GM03348 (cell line): ENCODE results near the gene DEPDC1.

ENCODE experiments used
- DNase-seq: peaks from one replicate; pipeline ENCODE4 v3.0.0; 2012; ENCODE audit warnings: low spot score

Gene DEPDC1

DNA sequence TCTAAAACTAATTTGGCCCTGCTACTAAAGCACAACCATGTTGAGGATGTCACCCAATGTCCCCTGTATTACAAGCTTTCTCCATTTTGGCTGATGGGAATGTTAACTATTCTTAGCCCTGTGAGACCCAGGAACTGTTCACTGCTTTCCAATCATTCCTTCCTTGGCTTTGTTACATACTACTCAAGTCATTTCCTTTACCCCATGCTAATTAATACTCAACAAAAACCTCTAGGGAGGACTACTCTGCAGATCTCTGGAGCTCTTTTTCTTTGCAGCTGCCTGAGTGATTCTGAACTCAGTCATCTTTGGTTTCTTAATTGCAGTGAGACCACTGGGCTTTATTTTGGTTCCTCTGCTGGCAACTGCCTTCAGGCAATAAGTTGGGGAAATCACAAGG lies 23.8 kb downstream of the DEPDC1 start:
- DNase-seq, result no peak

DNA sequence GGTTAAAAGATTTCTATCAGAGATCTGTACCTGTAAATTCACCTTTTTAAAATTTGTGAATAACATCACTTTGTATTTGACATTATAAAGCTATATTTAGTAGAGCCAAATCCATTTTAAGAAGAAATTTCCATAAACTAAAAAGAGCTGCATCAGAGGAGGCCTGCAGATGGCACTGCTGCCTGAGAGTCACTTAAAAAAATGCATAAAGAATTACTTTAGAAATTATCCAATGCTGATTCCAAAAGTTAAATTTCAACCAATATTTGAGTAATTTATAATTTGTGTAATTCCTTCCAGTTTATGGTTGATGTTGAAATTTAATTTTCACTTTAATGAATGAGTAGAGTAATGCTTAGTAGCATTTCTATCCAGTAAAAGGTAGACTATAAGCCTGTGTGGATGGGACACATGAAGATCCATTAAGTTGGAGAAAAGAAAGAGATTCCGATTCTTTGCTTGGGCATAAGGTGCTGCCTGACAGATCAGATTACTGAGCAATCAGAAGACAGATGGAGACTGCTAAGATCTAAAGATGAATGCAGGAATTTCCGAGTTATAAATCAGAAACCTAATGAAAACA lies 26.4 kb downstream of the DEPDC1 start:
- peak; percentile 54 for DNase-seq

GRCh38 chr1:68464891-68465290 lies 32.0 kb downstream of the DEPDC1 start:
- DNase-seq, result no peak

- no peak for DNase-seq
Observed at GRCh38 chr1:68460935-68461334, 35.9 kb downstream of the DEPDC1 start.

DNA sequence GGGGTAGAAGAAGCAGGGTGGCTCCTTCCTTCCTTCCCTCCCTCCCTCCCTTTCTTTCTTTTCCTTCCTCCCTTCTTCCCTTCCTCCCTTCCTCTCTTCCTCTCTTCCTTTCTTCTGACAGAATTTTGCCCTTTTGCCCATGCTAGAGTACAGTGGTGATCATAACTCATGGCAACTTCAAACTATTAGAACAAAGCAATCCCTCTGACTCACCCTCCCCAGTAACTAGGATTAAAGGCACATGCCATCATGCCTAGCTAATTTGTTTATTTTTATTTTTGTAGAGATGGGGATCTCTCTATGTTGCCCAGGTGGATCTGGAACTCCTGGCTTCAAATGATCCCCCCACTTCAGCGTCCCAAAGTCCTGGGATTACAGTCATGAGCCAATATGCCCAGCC lies 37.1 kb downstream of the DEPDC1 start:
- no peak for DNase-seq

- no peak for DNase-seq
Observed at GRCh38 chr1:68459091-68459490, 37.8 kb downstream of the DEPDC1 start.

GRCh38 chr1:68456202-68456601 lies 40.7 kb downstream of the DEPDC1 start:
- DNase-seq, result no peak

GRCh38 chr1:68454534-68454933 lies 42.3 kb downstream of the DEPDC1 start:
- no peak for DNase-seq

DNA sequence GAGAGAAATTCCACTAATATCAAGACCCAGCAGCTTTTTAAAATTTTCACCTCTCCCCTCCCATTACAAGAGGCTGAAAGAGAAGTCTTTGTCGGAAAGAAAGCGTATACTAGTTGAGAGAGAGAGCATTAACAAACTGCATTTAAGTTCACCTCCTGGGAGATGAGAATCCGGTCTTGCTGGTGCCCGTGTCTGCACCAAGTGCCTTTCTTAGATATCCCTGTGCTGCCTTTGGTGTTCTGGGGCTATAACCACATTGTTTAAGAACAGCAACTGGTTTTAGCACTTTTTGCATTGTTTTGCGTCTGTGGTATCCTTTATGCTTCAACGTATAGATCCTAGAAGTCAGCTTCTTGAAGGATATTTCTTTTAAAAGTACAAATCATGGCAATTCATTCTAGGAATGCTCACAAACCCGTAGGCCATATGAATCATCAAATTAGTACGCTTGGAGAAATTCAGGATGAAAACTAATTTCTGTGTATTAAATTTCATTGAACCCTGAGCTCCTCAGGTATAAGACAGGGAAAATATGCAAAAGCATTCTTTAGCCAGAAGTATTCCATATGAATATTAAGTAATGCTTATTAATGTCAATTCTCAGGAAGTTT lies 43.7 kb downstream of the DEPDC1 start:
- no peak for DNase-seq

- no peak for DNase-seq
Observed at GRCh38 chr1:68449901-68450300, 47.0 kb downstream of the DEPDC1 start, which contains the start of gene RPE65. Gene RPE65 (minus strand): TSS chr1:68449954. CDS start chr1:68449905, 49 bp downstream.

- DNase-seq, result no peak
Observed at GRCh38 chr1:68448365-68448764, 48.5 kb downstream of the DEPDC1 start.

DNA sequence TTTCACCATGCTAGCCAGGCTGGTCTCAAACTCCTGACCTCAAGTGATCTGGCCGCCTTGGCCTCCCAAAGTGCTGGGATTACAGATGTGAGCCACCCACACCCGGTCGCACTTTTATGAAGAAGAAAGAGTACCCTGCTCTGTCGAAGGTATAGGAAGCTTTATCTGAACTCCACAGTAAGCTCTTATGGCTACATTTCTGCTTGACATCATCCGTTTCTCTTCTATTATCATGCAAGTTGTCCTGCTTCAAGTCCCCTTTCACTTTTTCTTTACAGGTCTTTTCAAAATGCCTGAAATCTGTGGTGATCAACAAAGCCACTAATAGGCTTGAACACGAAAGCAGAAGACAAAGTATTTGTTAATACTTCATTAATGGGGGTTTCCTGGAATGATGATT lies 51.2 kb downstream of the DEPDC1 start:
- no peak for DNase-seq

GRCh38 chr1:68442822-68443556 lies 53.9 kb downstream of the DEPDC1 start:
- DNase-seq, result peak; percentile 59

DNA sequence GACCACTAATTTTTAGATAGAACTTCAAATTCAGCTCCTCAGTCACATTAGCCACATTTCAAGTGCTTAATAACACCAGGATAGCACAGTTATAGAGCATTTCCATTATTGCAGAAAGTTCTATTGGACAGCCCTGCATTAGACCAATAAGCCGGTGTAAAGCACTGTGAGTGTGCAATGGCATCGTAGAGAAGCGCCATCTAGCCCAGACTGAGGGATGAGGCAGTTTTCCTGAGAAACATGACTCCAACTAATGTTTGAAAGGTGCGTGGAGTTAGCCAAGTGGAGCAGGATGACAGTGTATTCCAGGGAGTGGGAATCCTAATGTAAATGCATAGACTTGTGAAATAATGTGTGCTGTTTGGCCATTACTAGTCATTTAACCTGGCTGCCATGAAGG lies 54.9 kb downstream of the DEPDC1 start:
- no peak for DNase-seq

DNA sequence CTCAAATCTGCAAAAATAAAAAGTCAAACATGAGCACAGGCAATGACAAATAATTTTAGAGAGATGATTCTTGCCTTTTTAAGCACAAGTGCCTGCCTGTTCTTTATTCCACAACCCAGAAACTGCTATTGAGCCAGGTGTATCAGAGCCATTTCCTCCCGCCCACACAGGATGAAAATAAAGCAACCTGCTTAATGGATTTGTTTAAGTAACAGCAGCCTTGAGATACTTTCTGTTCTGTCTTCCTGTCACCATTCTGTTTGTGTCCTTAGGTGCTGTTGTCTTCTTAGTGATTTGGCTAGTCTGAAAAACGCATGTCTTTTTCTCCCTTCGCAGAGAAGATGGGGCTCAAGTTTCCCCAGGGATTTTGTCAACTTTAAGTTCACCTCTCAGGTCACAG lies 58.6 kb downstream of the DEPDC1 start:
- DNase-seq, result no peak

GRCh38 chr1:68433395-68433794 lies 63.5 kb downstream of the DEPDC1 start:
- no peak for DNase-seq

GRCh38 chr1:68431076-68431475 lies 65.8 kb downstream of the DEPDC1 start:
- DNase-seq, result no peak

DNA sequence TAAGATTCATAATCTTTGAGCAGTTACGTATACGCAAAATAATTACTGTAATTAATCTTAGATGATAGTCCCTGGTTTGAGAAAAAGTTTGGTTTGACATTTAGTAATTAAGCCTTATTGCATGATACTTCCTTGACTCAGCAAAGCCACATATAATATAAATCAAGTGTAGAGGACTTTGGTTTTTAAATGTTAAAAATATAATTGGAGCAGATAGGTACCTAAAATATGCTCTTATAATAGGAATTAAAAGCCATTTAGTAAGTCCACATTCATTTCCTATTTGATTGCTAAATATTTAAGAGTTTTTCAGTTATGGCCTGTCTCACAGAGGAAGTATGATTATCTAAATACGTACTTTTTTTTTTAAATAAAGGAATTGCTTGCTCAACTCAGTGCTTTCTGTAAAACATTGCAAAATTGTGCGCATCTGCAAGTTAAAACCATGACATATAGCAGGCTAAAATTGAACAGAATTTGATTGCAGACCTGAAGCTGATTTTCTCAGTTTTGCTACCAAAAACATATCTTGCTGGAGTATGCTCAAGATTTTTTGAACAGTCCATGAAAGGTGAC lies 67.6 kb downstream of the DEPDC1 start:
- DNase-seq, result no peak

DNA sequence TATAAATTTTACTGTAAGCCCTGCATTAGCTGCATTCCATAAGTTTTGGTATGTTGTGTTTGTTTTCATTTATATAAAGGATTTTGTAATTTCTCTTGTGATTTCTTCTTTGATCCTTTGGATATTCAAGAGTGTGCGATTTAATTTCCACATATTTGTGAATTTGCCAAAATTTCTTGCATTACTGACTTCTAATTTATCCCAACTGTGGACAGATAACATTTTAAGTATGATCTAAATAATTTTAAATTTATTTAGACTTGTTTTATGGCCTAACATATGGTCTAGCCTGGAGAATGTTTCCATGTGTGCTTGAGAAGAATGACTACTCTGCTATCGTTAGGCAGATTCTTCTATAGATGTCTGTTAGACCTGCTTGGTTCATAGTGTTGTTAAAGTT lies 70.3 kb downstream of the DEPDC1 start:
- no peak for DNase-seq
